GM19463 (cell line): ENCODE data around the gene ACTR8.
"Not testable (repeated sequence)": the region's sequence is repeated elsewhere in the genome, so short reads cannot be mapped to it uniquely, and the experiment has no call there.

Experiments used
- ATAC-seq: cut with Tn5 transposase; IDR thresholded peaks from one replicate; pipeline ENCODE4 v1.9.1; 2021; ENCODE audit warnings: mild to moderate bottlenecking, moderate library complexity; ENCODE audit not compliant: unreplicated experiment

ACTR8 gene, protein sequence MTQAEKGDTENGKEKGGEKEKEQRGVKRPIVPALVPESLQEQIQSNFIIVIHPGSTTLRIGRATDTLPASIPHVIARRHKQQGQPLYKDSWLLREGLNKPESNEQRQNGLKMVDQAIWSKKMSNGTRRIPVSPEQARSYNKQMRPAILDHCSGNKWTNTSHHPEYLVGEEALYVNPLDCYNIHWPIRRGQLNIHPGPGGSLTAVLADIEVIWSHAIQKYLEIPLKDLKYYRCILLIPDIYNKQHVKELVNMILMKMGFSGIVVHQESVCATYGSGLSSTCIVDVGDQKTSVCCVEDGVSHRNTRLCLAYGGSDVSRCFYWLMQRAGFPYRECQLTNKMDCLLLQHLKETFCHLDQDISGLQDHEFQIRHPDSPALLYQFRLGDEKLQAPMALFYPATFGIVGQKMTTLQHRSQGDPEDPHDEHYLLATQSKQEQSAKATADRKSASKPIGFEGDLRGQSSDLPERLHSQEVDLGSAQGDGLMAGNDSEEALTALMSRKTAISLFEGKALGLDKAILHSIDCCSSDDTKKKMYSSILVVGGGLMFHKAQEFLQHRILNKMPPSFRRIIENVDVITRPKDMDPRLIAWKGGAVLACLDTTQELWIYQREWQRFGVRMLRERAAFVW

DNA sequence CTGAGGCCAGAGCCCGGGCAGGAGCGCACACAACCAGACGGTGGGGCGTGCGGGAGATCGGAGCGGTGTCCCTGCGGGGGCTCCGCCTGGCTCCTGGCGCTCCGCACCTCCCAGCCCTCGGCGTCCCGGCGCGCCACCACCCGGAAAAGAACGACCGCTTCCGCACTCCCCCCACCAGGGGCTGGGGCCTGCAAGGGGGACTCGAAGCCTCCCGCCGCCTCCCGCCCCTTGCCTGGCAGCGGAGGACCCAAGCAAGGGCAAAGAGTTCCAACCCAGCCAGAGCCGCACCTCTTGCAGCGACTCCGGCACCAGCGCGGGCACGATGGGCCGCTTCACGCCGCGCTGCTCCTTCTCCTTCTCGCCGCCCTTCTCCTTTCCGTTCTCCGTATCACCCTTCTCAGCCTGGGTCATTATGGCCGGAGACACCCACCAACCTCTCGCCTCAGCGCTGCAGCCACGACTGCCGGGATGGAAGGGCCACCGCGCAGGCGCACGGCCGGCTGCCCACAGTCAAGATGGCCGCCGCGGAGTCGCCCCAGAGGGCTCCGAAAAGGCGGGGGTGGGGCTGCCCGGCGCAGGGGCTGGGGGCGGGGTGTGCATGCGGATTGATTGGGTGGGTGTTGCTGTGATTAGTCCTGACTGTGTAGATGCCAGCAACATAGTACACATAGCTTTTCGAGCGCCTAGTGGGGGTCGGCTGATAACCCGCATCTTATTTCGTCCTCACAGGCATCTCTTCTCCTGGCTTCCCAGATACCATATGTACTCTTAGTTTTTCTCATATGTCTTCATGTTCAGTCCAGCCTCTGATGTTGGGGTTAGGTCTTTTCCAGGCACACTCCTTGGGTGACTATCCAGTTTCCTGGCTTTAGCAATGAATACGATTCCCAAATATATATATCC is at the start of gene ACTR8:
Gene ACTR8, minus strand, starts transcription at position 462 of the 903 bp plus-strand sequence. Its CDS starts 51 bp downstream, at position 411.
- peak; percentile 83 for ATAC-seq

DNA sequence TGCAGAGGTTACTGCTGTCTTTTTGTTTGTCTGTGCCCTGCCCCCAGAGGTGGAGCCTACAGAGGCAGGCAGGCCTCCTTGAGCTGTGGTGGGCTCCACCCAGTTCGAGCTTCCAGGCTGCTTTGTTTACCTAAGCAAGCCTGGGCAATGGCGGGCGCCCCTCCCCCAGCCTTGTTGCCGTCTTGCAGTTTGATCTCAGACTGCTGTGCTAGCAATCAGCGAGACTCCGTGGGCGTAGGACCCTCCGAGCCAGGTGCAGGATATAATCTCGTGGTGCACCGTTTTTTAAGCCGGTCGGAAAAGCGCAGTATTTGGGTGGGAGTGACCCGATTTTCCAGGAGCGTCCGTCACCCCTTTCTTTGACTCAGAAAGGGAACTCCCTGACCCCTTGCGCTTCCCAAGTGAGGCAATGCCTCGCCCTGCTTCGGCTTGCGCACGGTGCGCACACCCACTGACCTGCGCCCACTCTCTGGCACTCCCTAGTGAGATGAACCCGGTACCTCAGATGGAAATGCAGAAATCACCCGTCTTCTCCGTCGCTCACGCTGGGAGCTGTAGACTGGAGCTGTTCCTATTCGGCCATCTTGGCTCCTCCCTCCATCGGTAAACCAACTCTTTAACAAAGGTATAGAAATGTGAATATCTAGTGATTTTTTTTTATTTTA is 45.4 kb upstream of the ACTR8 start:
- ATAC-seq, result not testable (repeated sequence)

DNA sequence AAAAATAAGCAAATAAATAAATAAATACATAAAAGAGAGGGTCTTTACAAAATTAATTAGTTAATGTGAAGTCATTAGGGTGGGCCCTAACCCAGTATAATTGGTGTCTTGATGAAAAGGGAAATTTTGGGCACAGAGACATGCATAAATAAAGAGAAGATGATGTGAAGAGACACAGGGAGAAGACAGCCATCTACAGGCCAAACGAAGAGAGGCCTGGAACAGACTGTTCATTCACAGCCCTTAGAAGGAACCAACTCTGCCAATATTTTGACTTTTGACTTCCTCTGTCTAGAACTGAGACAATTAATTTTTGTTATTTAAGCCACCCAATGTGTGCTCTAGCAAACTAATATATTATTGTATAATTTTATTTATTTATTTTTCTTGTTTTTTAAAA is 39.3 kb upstream of the ACTR8 start:
- ATAC-seq, result no peak

DNA sequence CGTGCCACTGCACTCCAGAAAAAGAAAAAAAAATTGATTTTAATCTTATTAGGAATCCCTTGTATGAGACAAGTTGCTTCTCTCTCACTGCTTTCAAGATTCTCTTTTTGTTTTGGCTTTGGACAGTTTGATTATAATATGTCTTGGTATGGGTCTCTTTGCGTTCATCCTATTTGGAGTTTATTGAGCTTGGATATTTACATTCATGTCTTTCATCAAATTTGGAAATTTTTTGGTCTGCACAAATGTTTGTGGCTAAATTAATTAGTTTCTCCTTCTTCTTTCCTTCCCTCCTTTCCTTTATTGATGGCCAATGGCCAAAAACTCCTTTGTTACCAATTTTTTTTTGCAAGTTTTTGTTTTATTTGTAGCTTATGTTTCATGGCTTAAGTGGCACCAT is 37.8 kb upstream of the ACTR8 start:
- ATAC-seq, result no peak

DNA sequence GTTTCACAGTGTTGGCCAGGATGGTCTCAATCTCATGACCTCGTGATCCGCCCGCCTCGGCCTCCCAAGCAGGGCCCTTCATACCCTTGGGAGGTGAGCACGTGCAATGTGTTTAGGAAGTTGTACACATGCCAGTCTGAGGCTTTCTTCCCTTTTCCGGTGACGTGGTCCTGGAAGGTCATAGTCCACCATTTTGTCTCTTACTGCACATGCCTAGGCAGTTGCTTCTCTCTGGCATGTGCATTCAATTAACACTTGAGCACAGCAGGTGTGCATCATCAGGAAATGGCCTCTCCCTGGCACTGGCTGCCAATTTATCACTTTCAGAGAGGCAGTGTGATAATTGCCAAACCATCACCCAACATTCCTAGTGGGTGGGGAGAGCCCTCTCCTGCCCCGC is 31.4 kb upstream of the ACTR8 start:
- ATAC-seq, result no peak

DNA sequence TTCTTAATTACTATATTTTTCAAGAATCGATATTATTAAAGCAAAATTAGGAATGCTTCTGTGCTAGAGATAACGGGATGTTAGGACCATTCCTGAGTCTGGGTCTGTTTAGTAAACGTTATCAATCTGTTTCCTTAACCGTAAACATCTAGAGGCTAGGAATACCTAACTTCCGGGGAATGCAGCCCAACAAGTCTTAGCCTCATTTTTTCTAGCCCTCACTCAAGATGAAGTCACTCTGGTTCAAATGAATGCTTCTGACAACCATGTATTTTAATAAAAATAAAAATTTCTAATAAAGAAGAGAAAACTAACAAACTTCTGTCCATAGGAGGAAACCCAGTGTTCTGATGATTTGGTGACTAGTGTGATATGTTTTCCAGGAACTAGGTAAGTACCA is 20.8 kb upstream of the ACTR8 start:
- no peak for ATAC-seq

DNA sequence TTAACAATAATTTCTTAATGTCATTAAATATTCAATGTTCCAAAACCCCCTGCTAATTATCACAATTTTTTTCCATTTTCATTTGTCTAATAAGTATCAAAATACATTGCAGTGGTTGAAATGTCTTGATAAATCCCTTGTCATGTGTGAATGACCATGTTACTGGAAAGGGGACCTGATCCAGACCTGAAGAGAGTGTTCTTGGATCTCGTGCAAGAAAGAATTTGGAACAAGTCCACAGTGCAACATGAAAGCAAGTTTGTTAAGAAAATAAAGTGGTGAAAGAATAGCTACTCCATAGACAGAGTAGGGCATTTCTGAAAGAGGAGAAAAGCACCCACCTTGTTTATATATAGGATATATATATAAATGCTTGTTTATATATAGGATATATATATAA is 20.1 kb upstream of the ACTR8 start:
- ATAC-seq, result no peak

DNA sequence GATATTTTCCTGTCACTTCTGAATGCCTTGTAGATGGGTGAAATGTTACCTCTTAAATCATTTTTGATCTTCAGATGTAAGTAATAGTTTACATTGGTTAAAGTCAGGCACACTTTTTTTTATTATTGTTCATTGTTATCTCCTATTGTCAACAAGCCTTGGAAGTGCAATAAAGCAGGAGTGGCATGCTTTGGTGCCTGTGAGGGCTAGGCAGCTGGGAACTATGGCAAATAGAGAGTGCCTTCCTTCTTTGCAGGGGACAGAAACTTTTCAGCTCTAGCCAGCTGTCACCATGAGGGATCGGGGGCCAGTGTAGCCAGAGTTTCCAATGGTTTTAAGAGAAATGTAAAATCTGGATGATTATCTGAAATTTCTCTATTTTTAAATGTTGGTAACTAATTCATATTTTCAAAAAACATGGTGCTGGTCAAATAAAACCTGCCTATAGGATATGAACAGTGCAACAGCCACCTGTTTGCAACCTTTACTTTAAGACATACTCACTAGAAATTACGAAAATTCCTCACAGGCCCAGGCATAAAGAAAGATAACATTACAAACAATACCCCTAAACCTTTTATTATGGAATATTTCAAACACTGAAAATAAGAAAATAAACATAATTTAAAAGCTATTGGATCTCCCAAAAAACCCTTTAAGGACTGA is 18.8 kb upstream of the ACTR8 start:
- no peak for ATAC-seq

DNA sequence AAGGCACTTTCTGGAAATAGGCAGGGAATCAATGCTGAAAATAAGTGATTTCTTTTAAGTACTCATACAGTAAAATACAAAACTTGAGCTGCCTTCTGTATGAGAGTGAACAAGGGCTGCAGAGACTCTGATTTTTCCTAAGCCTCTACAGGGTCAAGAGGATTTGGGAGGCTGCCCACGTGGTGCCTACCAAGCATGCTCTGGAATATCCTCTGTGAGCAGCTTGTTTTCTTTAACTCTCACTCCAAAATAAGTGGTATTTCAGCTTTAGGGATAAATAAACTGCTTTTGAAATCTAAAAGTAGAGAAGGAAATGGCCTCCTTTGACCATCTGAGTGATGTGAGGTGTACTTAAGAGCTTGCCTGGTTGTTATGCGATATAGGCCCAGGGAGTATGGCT is 17.8 kb upstream of the ACTR8 start:
- ATAC-seq, result no peak

DNA sequence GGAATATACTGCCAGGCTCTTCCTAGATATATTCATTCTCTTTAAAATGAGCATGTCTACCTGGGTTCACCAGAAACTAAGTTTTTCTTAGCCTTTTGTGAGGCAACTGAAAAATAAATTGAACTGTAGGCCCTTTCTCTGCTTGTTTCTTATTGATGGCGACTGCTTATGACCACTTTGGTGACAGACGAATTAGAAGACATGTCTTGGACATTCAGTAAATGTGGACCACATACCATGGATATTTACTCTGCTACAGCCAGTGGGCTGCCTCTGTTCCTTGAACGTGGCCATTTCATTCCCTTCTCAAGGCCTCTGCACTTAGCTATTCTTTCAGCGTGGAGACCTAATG is 10.3 kb upstream of the ACTR8 start:
- ATAC-seq, result no peak

DNA sequence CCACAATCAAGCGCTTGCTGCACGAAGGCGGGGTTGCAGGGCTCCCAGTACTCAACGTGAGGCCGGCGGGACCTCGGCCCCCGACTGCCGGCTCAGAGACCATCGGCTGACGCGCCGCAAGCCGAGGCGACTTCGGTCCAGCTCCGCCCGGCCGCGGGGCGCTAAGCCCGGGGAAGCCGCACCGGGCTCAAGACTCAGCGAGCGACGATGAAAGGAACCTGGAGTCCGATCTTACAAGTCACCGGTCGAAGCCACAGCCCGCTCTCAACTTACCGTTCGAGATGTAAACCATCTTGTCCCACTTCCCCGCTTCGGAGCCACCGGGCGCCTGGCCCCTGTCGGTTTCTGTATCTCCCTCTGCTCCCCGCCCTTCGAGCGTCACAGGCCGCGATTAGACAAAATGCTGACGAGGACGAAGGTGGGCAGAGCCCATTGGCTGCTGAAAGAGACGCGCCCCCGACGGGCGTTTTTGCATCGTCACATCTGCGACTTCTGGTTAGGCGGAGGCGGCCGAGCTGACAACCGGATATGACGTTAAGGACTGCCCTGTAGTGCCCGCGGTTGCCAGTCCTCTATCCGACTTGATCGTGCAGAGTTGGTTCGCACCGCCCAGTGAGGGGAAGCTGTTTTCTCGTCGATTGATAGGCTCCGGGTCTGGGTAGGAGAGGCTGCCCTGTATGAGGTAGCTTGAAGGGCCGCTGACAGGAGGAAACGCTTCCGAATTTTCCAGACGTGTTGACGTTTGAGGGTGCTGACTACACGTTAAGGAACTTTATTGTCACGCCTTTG is 9.7 kb upstream of the ACTR8 start, which contains the start of gene SELENOK:
Gene SELENOK, minus strand, starts transcription at position 363 of the 789 bp plus-strand sequence.
- peak; percentile 93 for ATAC-seq

DNA sequence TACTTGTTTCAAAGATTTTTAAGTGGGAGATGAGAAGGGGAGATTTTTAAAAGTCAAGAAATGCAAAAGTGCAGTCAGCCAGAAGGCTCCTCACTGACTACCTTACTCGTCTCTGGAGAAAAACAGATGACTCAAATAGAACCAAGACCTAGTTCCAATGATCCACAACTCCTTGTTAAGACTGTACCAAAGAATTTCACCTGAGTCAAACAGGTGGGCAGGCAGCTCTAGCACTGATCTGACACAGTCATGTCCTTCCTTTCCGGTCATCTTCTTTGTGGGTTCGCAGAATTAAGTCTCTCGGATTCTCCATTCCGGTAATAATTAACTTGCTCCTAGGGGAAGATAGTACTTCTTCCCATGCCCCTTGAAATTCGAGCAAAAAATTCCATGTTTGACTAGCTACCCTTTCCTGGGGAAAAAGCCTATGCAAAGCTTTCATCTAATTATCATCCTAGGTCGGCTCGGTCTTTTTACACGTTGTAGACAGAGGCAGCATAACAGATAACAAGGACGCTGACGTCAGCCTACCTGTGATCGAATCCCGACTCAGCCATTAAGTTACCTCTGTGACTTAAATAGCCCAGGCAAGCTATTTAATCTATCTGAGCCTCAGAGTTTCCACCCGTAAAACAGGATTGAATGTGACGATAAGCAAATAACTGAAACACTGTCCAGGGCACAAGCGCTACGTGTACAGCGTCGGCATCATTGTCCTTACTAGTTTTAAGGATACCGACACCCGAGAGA is 8.9 kb upstream of the ACTR8 start:
- peak; percentile 9 for ATAC-seq

DNA sequence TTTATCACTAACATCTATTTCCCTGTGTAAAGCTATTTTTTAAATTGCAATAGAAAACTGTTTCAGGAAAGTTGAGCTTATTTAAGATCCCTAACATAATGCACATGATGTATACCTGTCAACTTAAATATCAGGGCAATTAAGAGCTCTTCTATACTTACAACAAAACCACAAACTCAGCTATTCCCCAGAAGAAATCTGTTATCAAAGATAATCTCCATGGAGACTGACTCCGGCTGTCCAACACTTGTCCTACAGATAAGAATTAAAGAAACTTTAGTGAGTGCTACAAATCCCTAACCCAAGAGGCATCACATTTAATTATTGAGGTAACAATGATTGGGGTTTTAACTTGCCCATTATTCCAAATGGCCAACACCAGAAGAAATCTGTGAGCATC is 6.3 kb upstream of the ACTR8 start:
- ATAC-seq, result no peak

DNA sequence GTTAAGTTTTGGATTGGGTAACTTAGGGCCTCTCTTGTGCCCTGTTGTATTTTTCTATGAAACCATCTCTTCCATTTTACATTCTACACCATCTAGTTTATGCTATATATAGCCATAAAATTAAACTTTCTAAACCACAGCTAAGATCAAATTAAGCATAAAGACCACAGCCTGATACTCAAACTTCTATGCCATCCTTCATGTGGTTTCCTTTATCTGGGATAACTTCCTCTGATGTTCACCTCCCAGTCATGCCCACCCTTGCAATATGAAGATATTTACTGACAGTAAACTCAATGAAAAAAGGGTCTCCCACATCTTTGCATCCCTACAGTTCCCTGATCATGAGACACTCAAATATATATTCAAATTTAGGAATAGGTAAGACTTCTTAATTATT is 5.5 kb upstream of the ACTR8 start:
- ATAC-seq, result no peak

DNA sequence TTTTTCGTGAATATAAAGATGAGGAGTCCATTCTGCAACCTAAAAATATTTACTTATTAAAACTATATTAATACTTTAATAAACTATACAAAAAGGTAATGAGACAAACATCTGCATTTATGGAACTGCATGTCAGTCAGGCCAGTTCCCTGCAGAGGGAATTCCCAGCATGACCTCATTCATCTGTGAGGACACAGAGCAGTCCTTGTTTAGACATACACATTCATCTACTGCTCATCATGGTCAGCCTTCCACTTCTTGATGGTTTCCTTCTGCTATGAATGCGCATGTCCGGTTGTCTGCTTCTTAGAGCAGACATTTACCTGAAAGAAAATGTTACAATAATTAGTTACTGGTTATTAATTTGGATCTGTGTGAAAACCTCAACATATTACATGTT is 3.3 kb upstream of the ACTR8 start:
- ATAC-seq, result peak; percentile 28

DNA sequence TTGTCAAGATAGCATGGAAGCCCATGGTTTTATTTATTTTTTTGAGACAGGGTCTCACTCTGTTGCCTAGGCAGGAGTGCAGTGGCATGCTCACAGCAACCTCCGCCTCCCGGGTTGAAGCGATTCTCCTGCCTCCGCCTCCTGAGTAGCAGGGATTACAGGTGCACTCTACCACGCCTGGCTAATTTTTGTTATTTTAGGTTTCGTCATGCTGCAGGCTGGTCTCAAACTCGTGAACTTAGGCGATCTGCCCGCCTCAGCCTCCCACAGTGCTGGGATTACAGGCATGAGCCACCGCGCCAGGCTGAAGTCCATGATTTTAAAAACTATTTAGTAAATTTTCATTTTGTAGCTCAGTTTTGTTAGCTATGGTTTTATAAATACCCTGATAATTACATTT is 2.7 kb upstream of the ACTR8 start:
- ATAC-seq, result no peak

DNA sequence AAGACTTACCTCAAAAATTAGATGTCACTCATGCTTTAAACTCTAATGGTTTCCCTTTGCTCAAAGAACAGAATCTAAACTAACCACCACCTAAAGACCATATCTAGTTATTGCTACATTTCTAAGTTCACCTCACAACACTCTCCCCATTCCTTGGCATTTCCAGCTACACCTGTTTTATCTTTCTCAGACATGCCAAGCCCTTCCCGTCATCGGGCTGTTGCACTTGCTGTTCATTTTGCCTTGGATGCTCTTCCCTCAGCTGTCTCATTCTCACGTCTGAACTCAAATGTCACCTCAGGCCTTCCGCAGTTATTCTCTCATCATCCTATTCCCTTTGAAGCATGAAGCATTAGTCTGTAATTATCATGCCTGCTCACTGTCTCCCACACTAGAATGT is 1.1 kb upstream of the ACTR8 start:
- no peak for ATAC-seq

DNA sequence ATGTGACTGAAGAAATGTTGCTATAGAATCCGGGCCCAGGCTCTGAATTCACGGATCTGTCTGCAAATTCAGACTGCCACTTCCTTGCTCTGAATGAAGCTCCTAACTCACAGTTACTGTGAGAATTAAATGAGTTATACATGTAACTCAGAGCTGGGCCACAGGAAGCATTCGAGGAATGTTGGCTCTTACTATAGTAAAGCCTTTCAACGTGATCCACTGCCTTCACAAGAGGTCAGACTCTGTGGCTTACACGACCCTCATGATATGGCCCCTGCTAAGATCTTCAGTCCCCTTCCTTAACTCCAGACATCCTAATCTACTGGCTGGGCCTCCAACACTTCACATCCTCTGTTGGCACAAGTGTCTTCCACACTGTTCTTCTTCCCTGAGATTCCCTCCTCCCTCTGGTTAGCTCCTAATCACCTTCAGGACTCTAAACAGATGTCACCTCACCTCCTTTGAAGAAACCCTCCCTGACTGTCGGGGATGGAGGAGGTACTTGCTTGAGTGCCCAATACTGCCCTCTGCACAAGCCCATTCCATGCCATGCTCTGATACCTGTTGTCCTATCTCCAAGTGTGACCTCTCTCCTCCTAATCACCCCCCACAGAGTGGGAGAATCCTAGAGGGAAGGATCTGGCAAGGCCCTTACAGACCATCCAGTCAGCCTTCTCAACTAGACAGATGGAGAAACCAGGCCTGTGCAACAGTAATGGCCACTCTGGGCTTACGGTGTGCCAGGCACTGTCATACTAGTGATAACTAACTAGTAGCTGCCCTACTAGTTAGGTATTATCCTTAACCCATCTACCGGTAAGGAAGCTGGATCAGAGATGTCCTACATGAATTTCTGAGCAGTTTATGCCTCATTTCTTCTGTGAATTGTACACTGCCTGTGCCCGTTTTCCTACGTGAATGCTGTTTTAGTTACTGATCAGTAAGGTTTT is 1.3 kb downstream of the ACTR8 start:
- ATAC-seq, result no peak
